Effector memory CD4-positive, alpha-beta T cell (primary cell): ENCODE measurements around the gene PPP2R5C.

ENCODE experiments used
- DNase-seq, 3 donors: peaks; one replicate each; pipeline ENCODE4 v3.0.0-alpha.2; 2020
- H3K27ac ChIP-seq: 2 replicates; pipeline ENCODE4 v1.7.0; 2013; ENCODE audit warnings: mild to moderate bottlenecking, low read length, moderate library complexity; ENCODE audit not compliant: insufficient read depth, poor library complexity, severe bottlenecking
- H3K27me3 ChIP-seq: replicated peaks from 2 replicates; pipeline ENCODE4 v1.7.0; 2013; ENCODE audit warnings: mild to moderate bottlenecking, low read length; ENCODE audit not compliant: insufficient read depth, control insufficient read depth, poor library complexity, severe bottlenecking
- H3K36me3 ChIP-seq: 2 replicates; pipeline ENCODE4 v1.7.0; 2013; ENCODE audit warnings: mild to moderate bottlenecking, low read length, moderate library complexity; ENCODE audit not compliant: control insufficient read depth, insufficient read depth
- H3K4me1 ChIP-seq: 2 replicates; pipeline ENCODE4 v1.7.0; 2013; ENCODE audit warnings: low read length, mild to moderate bottlenecking; ENCODE audit not compliant: control insufficient read depth, insufficient read depth, poor library complexity, severe bottlenecking
- H3K4me3 ChIP-seq: 2 replicates; pipeline ENCODE4 v1.7.0; 2013; ENCODE audit warnings: low read length, low read depth, mild to moderate bottlenecking; ENCODE audit not compliant: insufficient read depth, poor library complexity, severe bottlenecking
- H3K9me3 ChIP-seq: 2 replicates; pipeline ENCODE4 v1.7.0; 2013; ENCODE audit warnings: mild to moderate bottlenecking, low read length, moderate library complexity; ENCODE audit not compliant: control insufficient read depth

Gene PPP2R5C

GRCh38 chr14:101834397-101834796, 72.9 kb downstream of the PPP2R5C start:
- Histone ChIP-seq H3K4me3 (no peak overlapping the region), H3K27me3 (no peaks in the 10 kb centered on the region), H3K9me3 (no peaks in the 10 kb centered on the region), H3K4me1 (peaks cover 55% of the 10 kb centered on the region), H3K36me3 (peaks cover 38% of the 10 kb centered on the region), H3K27ac (peak overlapping the region; percentile 9)
- DNase-seq: no peak

DNA sequence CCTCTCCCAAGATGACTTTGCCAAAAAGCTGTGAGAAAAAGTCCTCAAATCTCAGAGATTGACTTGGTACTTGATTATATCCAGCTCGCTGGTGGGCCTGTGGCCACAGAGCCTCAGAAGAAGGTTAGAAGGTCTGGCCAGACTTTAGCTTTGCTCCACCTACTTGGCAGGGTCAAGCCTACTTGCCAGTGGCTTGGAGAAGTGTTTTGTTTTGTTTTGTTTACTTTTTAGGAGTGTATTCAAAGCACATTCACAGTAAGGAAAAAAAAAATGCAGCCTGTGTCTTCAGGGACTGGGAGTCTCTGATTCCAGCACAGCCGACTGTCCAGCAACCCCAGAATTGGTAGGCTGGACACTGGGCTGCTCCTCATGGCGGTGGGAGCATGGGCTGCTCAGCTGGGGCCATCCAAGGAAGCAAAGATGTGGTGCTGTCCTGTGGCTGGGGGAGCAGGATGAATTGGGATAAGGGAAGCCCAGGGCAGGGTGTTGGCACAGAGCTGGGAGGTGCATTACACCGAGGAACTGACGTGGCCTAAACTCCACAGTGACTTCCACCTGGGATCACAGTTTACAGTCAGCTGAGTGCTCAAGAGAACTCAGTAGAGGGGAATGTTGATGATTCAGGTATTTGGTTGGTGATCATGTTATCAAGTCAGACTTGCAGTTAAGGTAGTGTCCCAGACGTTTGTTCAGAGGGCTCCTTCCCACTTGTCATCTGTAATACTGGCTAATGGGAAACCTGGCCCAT, 73.5 kb downstream of the PPP2R5C start:
- peaks cover 32% of the 10 kb centered on the region for H3K36me3 ChIP-seq
- H3K27me3 ChIP-seq: no peaks in the 10 kb centered on the region
- H3K4me1 ChIP-seq: peaks cover 51% of the 10 kb centered on the region
- H3K9me3 ChIP-seq: no peaks in the 10 kb centered on the region
- DNase-seq: no peak
- no peak overlapping the region for H3K4me3 ChIP-seq
- H3K27ac ChIP-seq: peak overlapping the region; percentile 3

GRCh38 chr14:101835566-101835965, 74.1 kb downstream of the PPP2R5C start:
- H3K9me3 ChIP-seq: no peaks in the 10 kb centered on the region
- H3K36me3 ChIP-seq: peaks cover 27% of the 10 kb centered on the region
- H3K4me1 ChIP-seq: peaks cover 49% of the 10 kb centered on the region
- peak overlapping the region; percentile 3 for H3K27ac ChIP-seq
- H3K27me3 ChIP-seq: no peaks in the 10 kb centered on the region
- H3K4me3 ChIP-seq: no peak overlapping the region
- DNase-seq: no peak

DNA sequence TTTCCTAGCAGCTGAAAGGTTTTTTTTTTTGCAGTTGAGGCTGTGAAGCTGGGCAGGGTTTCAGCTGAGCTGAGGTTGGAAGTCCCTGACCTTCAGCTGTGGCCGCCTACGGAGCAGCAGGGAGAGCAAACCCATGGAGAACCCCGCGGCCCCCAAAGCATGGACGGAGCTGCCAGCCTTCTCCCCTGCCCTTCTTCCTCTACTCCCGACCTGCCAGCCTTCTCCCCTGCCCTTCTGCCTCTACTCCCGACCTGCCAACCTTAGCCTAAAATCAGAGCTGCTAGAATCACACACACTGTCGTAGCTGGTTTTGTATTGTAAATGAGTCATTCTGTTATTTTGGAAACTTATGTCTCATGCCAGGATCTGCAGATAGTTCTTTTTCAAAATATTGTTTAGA, 74.6 kb downstream of the PPP2R5C start:
- Histone ChIP-seq H3K27me3 (no peaks in the 10 kb centered on the region), H3K4me1 (peaks cover 44% of the 10 kb centered on the region), H3K36me3 (peaks cover 25% of the 10 kb centered on the region), H3K4me3 (no peak overlapping the region), H3K27ac (peak overlapping the region; percentile 32), H3K9me3 (no peaks in the 10 kb centered on the region)
- DNase-seq: no peak

DNA sequence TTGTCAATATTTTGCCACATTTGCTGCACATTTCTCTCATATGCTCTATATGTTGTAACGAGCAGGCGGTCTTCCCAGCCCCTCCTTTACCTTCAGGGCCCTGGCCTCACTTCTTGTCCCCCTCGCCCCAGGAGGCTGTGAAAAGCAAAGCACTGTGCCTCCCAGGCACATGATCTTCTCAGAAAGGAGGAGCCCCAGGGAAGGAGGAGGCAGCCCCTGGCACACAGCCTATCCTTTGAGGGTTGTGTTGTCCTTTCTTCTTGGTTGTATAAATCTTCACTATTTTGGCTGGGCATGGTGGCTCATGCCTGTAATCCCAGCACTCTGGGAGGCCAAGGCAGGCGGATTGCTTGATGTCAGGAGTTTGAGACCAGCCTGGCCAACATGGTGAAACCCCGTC, 77.0 kb downstream of the PPP2R5C start:
- no peaks in the 10 kb centered on the region for H3K27me3 ChIP-seq
- H3K9me3 ChIP-seq: no peaks in the 10 kb centered on the region
- no peak for DNase-seq
- H3K4me3 ChIP-seq: no peak overlapping the region
- H3K4me1 ChIP-seq: peaks cover 44% of the 10 kb centered on the region
- peaks cover 11% of the 10 kb centered on the region for H3K36me3 ChIP-seq
- H3K27ac ChIP-seq: peak overlapping the region; percentile 5

GRCh38 chr14:101839236-101839635, 77.7 kb downstream of the PPP2R5C start:
- Histone ChIP-seq H3K9me3 (no peaks in the 10 kb centered on the region), H3K27me3 (no peaks in the 10 kb centered on the region), H3K4me3 (no peak overlapping the region), H3K36me3 (peaks cover 7% of the 10 kb centered on the region), H3K4me1 (peaks cover 46% of the 10 kb centered on the region), H3K27ac (peak overlapping the region; percentile 38)
- no peak for DNase-seq

GRCh38 chr14:101839661-101840060, 78.2 kb downstream of the PPP2R5C start:
- peaks cover 46% of the 10 kb centered on the region for H3K4me1 ChIP-seq
- no peaks in the 10 kb centered on the region for H3K9me3 ChIP-seq
- no peaks in the 10 kb centered on the region for H3K27me3 ChIP-seq
- H3K27ac ChIP-seq: peak overlapping the region; percentile 38
- no peak overlapping the region for H3K4me3 ChIP-seq
- peaks cover 3% of the 10 kb centered on the region for H3K36me3 ChIP-seq
- DNase-seq: no peak

- H3K4me1 ChIP-seq: peaks cover 41% of the 10 kb centered on the region
- H3K9me3 ChIP-seq: no peaks in the 10 kb centered on the region
- H3K36me3 ChIP-seq: no peaks in the 10 kb centered on the region
- no peak overlapping the region for H3K27ac ChIP-seq
- no peaks in the 10 kb centered on the region for H3K27me3 ChIP-seq
- no peak overlapping the region for H3K4me3 ChIP-seq
- DNase-seq: no peak
Observed at GRCh38 chr14:101840649-101841369, 79.3 kb downstream of the PPP2R5C start.

GRCh38 chr14:101843038-101843437, 81.5 kb downstream of the PPP2R5C start:
- peak overlapping the region; percentile 28 for H3K27ac ChIP-seq
- peaks cover 39% of the 10 kb centered on the region for H3K4me1 ChIP-seq
- H3K4me3 ChIP-seq: no peak overlapping the region
- no peaks in the 10 kb centered on the region for H3K9me3 ChIP-seq
- no peaks in the 10 kb centered on the region for H3K27me3 ChIP-seq
- H3K36me3 ChIP-seq: no peaks in the 10 kb centered on the region
- no peak for DNase-seq

DNA sequence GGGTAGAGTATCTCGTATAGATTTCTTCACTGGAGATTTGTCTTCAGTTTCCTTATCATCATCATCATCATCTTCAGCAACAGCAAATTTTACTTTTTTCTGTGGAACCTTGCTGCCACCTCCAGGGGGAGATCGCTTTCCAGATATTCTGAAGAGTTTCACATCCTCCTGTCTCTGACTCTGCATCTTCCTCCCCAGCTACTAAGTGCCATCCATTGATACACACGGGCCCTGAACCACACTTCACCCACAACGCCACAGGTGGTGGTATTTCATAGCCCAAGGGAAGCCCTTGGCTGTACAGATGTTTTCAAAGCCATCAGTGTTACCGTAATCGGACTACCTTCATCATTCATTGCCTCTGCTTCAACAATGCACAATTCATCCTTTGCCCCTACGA, 82.2 kb downstream of the PPP2R5C start:
- H3K4me1 ChIP-seq: peaks cover 33% of the 10 kb centered on the region
- H3K27ac ChIP-seq: peak overlapping the region; percentile 28

More for the DNA sequence above, 82.2 kb downstream of the PPP2R5C start:
- no peaks in the 10 kb centered on the region for H3K9me3 ChIP-seq
- no peaks in the 10 kb centered on the region for H3K27me3 ChIP-seq
- DNase-seq: peak; percentile 45 to 56 (median 51)
- H3K4me3 ChIP-seq: no peak overlapping the region
- no peaks in the 10 kb centered on the region for H3K36me3 ChIP-seq
